ENCODE data around the gene LMAN2. TPM values are rescaled to one million over a fixed set of nuclear protein-coding genes. Genes with fewer than 3 reads are reported as not detected.

Gene LMAN2
- polyA plus RNA-seq, 2 of the 4 experiments (the other 2 are of a cell fraction), result 123 to 210 TPM

DNA sequence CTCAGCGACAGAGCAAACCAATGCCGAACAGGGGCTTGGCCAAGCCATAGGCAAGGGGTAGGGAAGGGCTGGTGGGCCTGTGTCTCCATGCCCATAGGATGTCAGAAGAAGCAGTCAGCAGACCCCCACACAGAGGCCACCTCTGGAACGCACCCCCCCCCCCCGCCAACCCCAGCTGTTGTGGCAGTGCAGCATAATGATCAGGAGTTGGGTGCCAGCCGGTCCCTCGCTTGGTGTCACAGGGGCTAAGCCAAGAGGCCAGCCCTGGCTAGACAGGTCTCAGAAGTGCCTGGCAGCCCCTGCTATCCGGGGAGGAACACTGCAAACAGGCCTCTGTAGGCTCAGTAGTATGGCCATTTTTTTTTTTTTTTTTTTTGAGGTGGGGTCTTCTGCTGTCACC lies 36.1 kb downstream of the LMAN2 start:
- CTCF ChIA-PET, result interaction anchor here (1.0 to 8.2 kb wide), 8 partner anchors 10 to 203 kb away, joined by 3 to 111 read pairs (median 6); no protein-coding TSS in a partner anchor
- no peak for DNase-seq (ENCODE audit: low read depth in 1 of 2, low spot score in 1 of 2)
- ATAC-seq, result no peak
- H3K27ac ChIP-seq, result no peak overlapping the region
- POLR2A ChIA-PET, result no interaction called here
- 98% methylated on average over 6 of the region's 7 CpGs for WGBS (ENCODE audit: missing lambda C conversion rate)
- no peak overlapping the region for H3K4me2 ChIP-seq
- FAIRE-seq, result no peak
- TF ChIP-seq ZSCAN20 (CRISPR knock-in tag; IDR thresholded peaks at IDR 0.05), result no peak
- TF ChIP-seq KDM5A (IDR thresholded peaks at IDR 0.05), result no peak
- TF ChIP-seq ELK1 (IDR thresholded peaks at IDR 0.05; ENCODE audit: low read depth, low read length), result no peak
- TF ChIP-seq, protein P1, sequence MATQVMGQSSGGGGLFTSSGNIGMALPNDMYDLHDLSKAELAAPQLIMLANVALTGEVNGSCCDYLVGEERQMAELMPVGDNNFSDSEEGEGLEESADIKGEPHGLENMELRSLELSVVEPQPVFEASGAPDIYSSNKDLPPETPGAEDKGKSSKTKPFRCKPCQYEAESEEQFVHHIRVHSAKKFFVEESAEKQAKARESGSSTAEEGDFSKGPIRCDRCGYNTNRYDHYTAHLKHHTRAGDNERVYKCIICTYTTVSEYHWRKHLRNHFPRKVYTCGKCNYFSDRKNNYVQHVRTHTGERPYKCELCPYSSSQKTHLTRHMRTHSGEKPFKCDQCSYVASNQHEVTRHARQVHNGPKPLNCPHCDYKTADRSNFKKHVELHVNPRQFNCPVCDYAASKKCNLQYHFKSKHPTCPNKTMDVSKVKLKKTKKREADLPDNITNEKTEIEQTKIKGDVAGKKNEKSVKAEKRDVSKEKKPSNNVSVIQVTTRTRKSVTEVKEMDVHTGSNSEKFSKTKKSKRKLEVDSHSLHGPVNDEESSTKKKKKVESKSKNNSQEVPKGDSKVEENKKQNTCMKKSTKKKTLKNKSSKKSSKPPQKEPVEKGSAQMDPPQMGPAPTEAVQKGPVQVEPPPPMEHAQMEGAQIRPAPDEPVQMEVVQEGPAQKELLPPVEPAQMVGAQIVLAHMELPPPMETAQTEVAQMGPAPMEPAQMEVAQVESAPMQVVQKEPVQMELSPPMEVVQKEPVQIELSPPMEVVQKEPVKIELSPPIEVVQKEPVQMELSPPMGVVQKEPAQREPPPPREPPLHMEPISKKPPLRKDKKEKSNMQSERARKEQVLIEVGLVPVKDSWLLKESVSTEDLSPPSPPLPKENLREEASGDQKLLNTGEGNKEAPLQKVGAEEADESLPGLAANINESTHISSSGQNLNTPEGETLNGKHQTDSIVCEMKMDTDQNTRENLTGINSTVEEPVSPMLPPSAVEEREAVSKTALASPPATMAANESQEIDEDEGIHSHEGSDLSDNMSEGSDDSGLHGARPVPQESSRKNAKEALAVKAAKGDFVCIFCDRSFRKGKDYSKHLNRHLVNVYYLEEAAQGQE (IDR thresholded peaks at IDR 0.05), result no peak
- TF ChIP-seq EP300 (IDR thresholded peaks at IDR 0.05), result no peak
- no peak for TF ChIP-seq RCOR1 (IDR thresholded peaks at IDR 0.05; ENCODE audit: low read depth, low read length)
- TF ChIP-seq TFCP2L1 (CRISPR knock-in tag; IDR thresholded peaks at IDR 0.05), result no peak
- no peak for TF ChIP-seq HOXB13 (CRISPR knock-in tag; IDR thresholded peaks at IDR 0.05; ENCODE audit: low read depth)
- no peak for TF ChIP-seq EHMT2 (IDR thresholded peaks at IDR 0.05; ENCODE audit: low read depth)
- no peak for TF ChIP-seq PBX3 (IDR thresholded peaks at IDR 0.05)
- TF ChIP-seq SMC3 (IDR thresholded peaks at IDR 0.05), result no peak
- H3K4me3 ChIP-seq, result no peak overlapping the region
- peaks cover 16% of the 10 kb centered on the region; the same call in 2 of the 3 replicates for H3K4me1 ChIP-seq
- no peaks in the 10 kb centered on the region for H3K9me3 ChIP-seq

DNA sequence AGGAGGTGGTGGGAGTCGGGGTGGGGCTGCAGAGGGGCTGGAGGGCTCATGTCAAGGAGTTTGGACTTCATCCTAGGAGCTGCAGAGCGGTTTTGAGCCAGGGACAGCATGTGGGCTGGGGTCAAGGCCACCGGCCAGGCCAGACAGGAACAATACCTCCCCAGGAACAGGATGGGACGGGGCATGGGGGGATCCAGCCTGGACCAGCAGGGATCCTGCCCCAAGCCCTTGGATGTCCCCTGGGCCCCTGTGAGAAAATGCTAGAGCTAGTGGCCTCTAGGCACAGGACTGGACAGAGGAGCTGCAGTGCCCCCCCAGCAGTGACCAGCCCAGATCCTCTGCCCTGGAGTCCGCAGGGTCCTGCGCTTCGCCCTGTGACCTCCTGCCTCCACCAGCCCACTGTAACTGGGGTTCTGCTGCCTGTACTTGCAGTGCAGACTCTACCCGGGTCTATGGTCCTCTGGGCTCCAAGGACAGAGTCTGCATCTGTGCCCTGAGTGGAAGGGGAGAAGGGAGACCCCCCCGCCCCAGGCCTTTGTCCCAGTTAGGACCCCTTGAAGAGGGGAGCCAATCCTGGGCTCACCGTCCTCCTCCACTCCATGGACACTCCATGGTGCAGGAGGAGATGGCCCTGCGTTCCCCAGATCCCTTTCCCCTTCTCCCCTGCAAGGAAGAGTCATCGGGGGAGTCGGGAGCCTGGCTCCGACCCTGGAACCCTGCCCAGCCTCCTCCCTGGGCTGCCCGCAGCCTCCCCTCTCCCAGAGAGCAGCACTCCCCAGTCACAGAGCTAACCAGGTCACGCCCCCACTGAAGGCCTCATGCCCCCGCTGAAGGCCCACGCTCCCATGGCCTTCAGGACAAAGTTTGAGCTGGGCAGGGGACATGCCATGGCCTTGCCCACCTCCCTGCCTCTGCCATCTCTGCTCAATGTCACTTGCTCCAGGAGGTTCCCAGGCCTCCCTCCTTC lies 36.8 kb downstream of the LMAN2 start:
- no peak overlapping the region for H3K4me3 ChIP-seq
- H3K27ac ChIP-seq, result no peak overlapping the region
- CTCF ChIA-PET, result interaction anchor here (1.2 to 8.2 kb wide), 9 partner anchors 17 to 202 kb away, joined by 3 to 111 read pairs (median 18); no protein-coding TSS in a partner anchor
- FAIRE-seq (no peak), DNase-seq (ENCODE audit: low read depth in 1 of 2, low spot score in 1 of 2) (no peak), ATAC-seq (no peak)
- no peaks in the 10 kb centered on the region for H3K9me3 ChIP-seq
- no peak overlapping the region for H3K4me2 ChIP-seq
- POLR2A ChIA-PET, result no interaction called here
- no peak for TF ChIP-seq NR3C1 (IDR thresholded peaks at IDR 0.05)
- no peak for TF ChIP-seq NPAS2 (CRISPR knock-in tag; IDR thresholded peaks at IDR 0.05; ENCODE audit: borderline replicate concordance)
- no peak for TF ChIP-seq BHLHE40 (IDR thresholded peaks at IDR 0.05; ENCODE audit: low read depth, low read length)
- no peak for TF ChIP-seq ELK1 (IDR thresholded peaks at IDR 0.05; ENCODE audit: low read depth, low read length)
- no peak for TF ChIP-seq CBX2 (IDR thresholded peaks at IDR 0.05; ENCODE audit: borderline replicate concordance, low read depth)
- no peak for TF ChIP-seq HOXB5 (CRISPR knock-in tag; IDR thresholded peaks at IDR 0.05)
- no peak for TF ChIP-seq SREBF2 (IDR thresholded peaks at IDR 0.05)
- no peak for TF ChIP-seq EHF (CRISPR knock-in tag; IDR thresholded peaks at IDR 0.05)
- TF ChIP-seq HDAC2 (IDR thresholded peaks at IDR 0.05), result no peak
- no peak for TF ChIP-seq POLR2AphosphoS2 (conservative IDR thresholded peaks at IDR 0.05; ENCODE audit: low read length)
- TF ChIP-seq TFCP2L1 (CRISPR knock-in tag; IDR thresholded peaks at IDR 0.05), result no peak
- TF ChIP-seq ZFP36 (IDR thresholded peaks at IDR 0.05; ENCODE audit: borderline replicate concordance, partially characterized antibody), result no peak
- TF ChIP-seq ZSCAN20 (CRISPR knock-in tag; IDR thresholded peaks at IDR 0.05), result no peak
- TF ChIP-seq FOXS1 (CRISPR knock-in tag; IDR thresholded peaks at IDR 0.05), result no peak
- TF ChIP-seq, protein P2, sequence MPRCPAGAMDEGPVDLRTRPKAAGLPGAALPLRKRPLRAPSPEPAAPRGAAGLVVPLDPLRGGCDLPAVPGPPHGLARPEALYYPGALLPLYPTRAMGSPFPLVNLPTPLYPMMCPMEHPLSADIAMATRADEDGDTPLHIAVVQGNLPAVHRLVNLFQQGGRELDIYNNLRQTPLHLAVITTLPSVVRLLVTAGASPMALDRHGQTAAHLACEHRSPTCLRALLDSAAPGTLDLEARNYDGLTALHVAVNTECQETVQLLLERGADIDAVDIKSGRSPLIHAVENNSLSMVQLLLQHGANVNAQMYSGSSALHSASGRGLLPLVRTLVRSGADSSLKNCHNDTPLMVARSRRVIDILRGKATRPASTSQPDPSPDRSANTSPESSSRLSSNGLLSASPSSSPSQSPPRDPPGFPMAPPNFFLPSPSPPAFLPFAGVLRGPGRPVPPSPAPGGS (IDR thresholded peaks at IDR 0.05), result no peak
- TF ChIP-seq, protein P3, sequence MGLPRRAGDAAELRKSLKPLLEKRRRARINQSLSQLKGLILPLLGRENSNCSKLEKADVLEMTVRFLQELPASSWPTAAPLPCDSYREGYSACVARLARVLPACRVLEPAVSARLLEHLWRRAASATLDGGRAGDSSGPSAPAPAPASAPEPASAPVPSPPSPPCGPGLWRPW (IDR thresholded peaks at IDR 0.05), result no peak
- TF ChIP-seq KDM1A (IDR thresholded peaks at IDR 0.05; ENCODE audit: low read depth), result no peak
- no peak for TF ChIP-seq E2F6 (IDR thresholded peaks at IDR 0.05; ENCODE audit: borderline replicate concordance, low read depth)
- no peak for TF ChIP-seq HOXB13 (CRISPR knock-in tag; IDR thresholded peaks at IDR 0.05; ENCODE audit: low read depth)
- WGBS (ENCODE audit: missing lambda C conversion rate), result 91% methylated on average over 12 of the region's 18 CpGs
- peaks cover 19% of the 10 kb centered on the region; the same call in 2 of the 3 replicates for H3K4me1 ChIP-seq
